Adrenal gland (tissue), 12 donors: Measurements from ENCODE around the gene MICALL1. TPM values are rescaled to one million over a fixed set of nuclear protein-coding genes. Genes with fewer than 3 reads are reported as not detected.
"Not testable (repeated sequence)": the region's sequence is repeated elsewhere in the genome, so short reads cannot be mapped to it uniquely, and the experiment has no call there.

ENCODE experiments used
- DNase-seq, 7 donors: peaks; one replicate each; pipeline ENCODE4 v3.0.0-alpha.2; 2019 to 2020
- H3K27ac ChIP-seq, 5 donors: fragments of 200-600 bp; sonication (generic) in 4 of 5; 1 replicate in 3 of 5; 2 replicates in 2 of 5; pipeline versions ENCODE4 v1.5.1 to v1.8.0; 2016 to 2020; ENCODE audit warnings: mild to moderate bottlenecking in 1 of 5
- H3K27me3 ChIP-seq: fragments of 200-600 bp; 2 replicates; pipeline ENCODE4 v1.8.0; 2021
- H3K36me3 ChIP-seq, 2 donors: fragments of 200-600 bp; replicated peaks in 1 of 2; 1 replicate in 1 of 2; 2 replicates in 1 of 2; pipeline versions ENCODE4 v1.5.1 to v1.8.0; 2018 to 2022
- H3K4me1 ChIP-seq, 2 donors: fragments of 200-600 bp; replicated peaks in 1 of 2; 1 replicate in 1 of 2; 2 replicates in 1 of 2; pipeline versions ENCODE4 v1.5.1 to v1.8.0; 2018 to 2021
- H3K4me3 ChIP-seq, 4 donors: fragments of 200-600 bp; sonication (generic) in 3 of 4; one replicate each; pipeline ENCODE4 v1.5.1; 2016 to 2018
- H3K9me3 ChIP-seq, 3 donors: fragments of 200-600 bp; sonication (generic) in 1 of 3; replicated peaks in 1 of 3; 1 replicate in 2 of 3; 2 replicates in 1 of 3; pipeline versions ENCODE4 v1.5.1 to v1.8.0; 2016 to 2021
- CTCF ChIP-seq, 6 experiments: fragments of 450-650 bp in 4 of 6; fragments of 200-600 bp in 2 of 6; sonication (generic) in 1 of 6; IDR thresholded peaks; 1 replicate in 5 of 6; 2 replicates in 1 of 6; pipeline versions ENCODE4 v1.5.1 to v1.8.0; 2016 to 2021; ENCODE audit warnings: antibody characterized with exemption in 6 of 6, mild to moderate bottlenecking in 2 of 6, moderate library complexity in 1 of 6
- POLR2A ChIP-seq, 2 donors: fragments of 450-650 bp; IDR thresholded peaks; one replicate each; pipeline ENCODE4 v1.6.1; 2017; ENCODE audit warnings: antibody characterized with exemption in 2 of 2, mild to moderate bottlenecking in 2 of 2, moderate library complexity in 1 of 2
- WGBS, 4 donors: extraction: QIAGEN DNeasy Blood & Tissue Kit in 2 of 4; methylation state at CpG; one replicate each; pipeline versions ENCODE4 v1.1.5 to v1.1.7; 2013 to 2017; 5-methylcytosine and 5-hydroxymethylcytosine counted together
- intact Hi-C, 2 donors: fragments of 100-400 bp; cut with DNase I; formaldehyde crosslinking; loops; one replicate each; pipeline versions ENCODE4 v1.14.1 to v1.15.0; 2022 to 2023
- polyA plus RNA-seq, 3 donors: library from polyadenylated mRNA; stranded (reverse); fragments of 200-250 nt in 2 of 3; fragments of 350-450 nt in 1 of 3; fragmentation: Illumina TruSeq in 1 of 3; extraction: RNeasy Lipid Tissue Mini Kit (QIAGEN cat#74804) in 1 of 3; gene quantifications; one replicate each; pipeline ENCODE4 v1.2.3, GENCODE V29; 2013 to 2014
- total RNA-seq, 9 donors: library from RNA; depleted of rRNA in 4 of 9; stranded (reverse); fragments of >200 nt in 4 of 9; fragments of 120-200 nt in 1 of 9; fragmentation: NEBNext Ultra II Directional in 1 of 9; extraction: Animal tissue kit (Norgen Biotek cat#: 25700) in 1 of 9; gene quantifications; one replicate each; pipeline versions ENCODE4 v1.1.0 to v1.2.4, GENCODE V29; 2013 to 2023
- donor health status: healthy with polysubstance abuse.
- donor health status: Bipolar disorder and iron deficiency.
- donor health status: DM: yes; HTN: yes; CAD: no.
- donor health status: DM: no; HTN: no; CAD: no.
- donor health status: DM: no; HTN: no; CAD: no.
- donor health status: DM: yes; HTN: yes; CAD: no.

MICALL1 gene
- total and polyA plus RNA-seq, 12 donors, result 5.7 to 25.2 (median 17.1) TPM

- H3K27me3 ChIP-seq, result no peaks in the 10 kb centered on the region
Measured at GRCh38 chr22:37954686-37955085, 48.6 kb downstream of the MICALL1 start.

GRCh38 chr22:37955825-37956397 lies 49.8 kb downstream of the MICALL1 start:
- H3K27me3 ChIP-seq, intact Hi-C loops, H3K9me3 ChIP-seq, H3K27ac ChIP-seq, DNase-seq, H3K4me3 ChIP-seq: not testable (repeated sequence)
- Histone ChIP-seq H3K4me1 (peaks cover 10 to 16% of the 10 kb centered on the region in 2 donors), H3K36me3 (peaks cover 0 to 40% of the 10 kb centered on the region in 2 donors)
- 74 to 86% (median 83%) methylated on average over 15 of the region's 15 CpGs for WGBS, 4 donors

More at GRCh38 chr22:37954686-37955085, 48.6 kb downstream of the MICALL1 start:
- H3K9me3 ChIP-seq, result no peaks in the 10 kb centered on the region
- DNase-seq, result no peak
- intact Hi-C loops, result no loop called here
- peaks cover 0 to 28% of the 10 kb centered on the region in 2 donors for H3K36me3 ChIP-seq
- H3K27ac ChIP-seq, result no peak overlapping the region
- TF ChIP-seq POLR2A (IDR thresholded peaks at IDR 0.05), result no peak
- TF ChIP-seq CTCF (IDR thresholded peaks at IDR 0.05), result no peak
- peaks cover 10 to 16% of the 10 kb centered on the region in 2 donors for H3K4me1 ChIP-seq
- H3K4me3 ChIP-seq, result peak overlapping the region in 1 of 4 donors; percentile 87
- 49 to 63% (median 58%) methylated on average over 4 of the region's 4 CpGs for WGBS, 4 donors

- Histone ChIP-seq H3K4me3 (no peak overlapping the region), H3K9me3 (no peaks in the 10 kb centered on the region), H3K4me1 (peaks cover 10 to 16% of the 10 kb centered on the region in 2 donors), H3K27me3 (no peaks in the 10 kb centered on the region), H3K36me3 (peaks cover 0 to 52% of the 10 kb centered on the region in 2 donors), H3K27ac (no peak overlapping the region)
- 78 to 92% (median 84%) methylated on average over 4 of the region's 4 CpGs for WGBS, 4 donors
- intact Hi-C loops, result no loop called here
- TF ChIP-seq POLR2A (IDR thresholded peaks at IDR 0.05) (no peak), CTCF (IDR thresholded peaks at IDR 0.05) (no peak)
- no peak for DNase-seq
Measured at GRCh38 chr22:37957232-37957631, 51.1 kb downstream of the MICALL1 start.

- H3K9me3 ChIP-seq, result no peaks in the 10 kb centered on the region
- no peak for DNase-seq
- H3K4me1 ChIP-seq, result peaks cover 6% of the 10 kb centered on the region in 2 donors
- intact Hi-C loops, result no loop called here
- WGBS, 4 donors, result 92 to 98% (median 95%) methylated on average over 18 of the region's 18 CpGs
- H3K4me3 ChIP-seq, result no peak overlapping the region
- H3K27me3 ChIP-seq, result no peaks in the 10 kb centered on the region
- no peak for TF ChIP-seq CTCF (IDR thresholded peaks at IDR 0.05)
- TF ChIP-seq POLR2A (IDR thresholded peaks at IDR 0.05), result no peak
- H3K36me3 ChIP-seq, result peaks cover 0 to 63% of the 10 kb centered on the region in 2 donors
- no peak overlapping the region for H3K27ac ChIP-seq
Measured at GRCh38 chr22:37959231-37959825, 53.2 kb downstream of the MICALL1 start.
